MG63 (cell line): ENCODE results near the gene MARK3. TPM values are rescaled to one million over a fixed set of nuclear protein-coding genes. Genes with fewer than 3 reads are reported as not detected.
A peak's percentile ranks its signal among the peaks of the same experiment; 100 is the strongest.
"Not testable (repeated sequence)": the region's sequence is repeated elsewhere in the genome, so short reads cannot be mapped to it uniquely, and the experiment has no call there.

Source experiments
- DNase-seq: peaks from one replicate; pipeline ENCODE4 v3.0.0-alpha.2; 2020
- H3K27me3 ChIP-seq: fragments of 250-450 bp; sonication (Bioruptor Pico); 2 replicates; pipeline ENCODE4 v1.5.1; 2020; ENCODE audit warnings: mild to moderate bottlenecking, moderate library complexity
- H3K36me3 ChIP-seq: fragments of 250-450 bp; sonication (Bioruptor Pico); 2 replicates; pipeline ENCODE4 v1.5.1; 2020; ENCODE audit warnings: mild to moderate bottlenecking, moderate library complexity
- H3K4me3 ChIP-seq: fragments of 250-450 bp; sonication (Bioruptor Pico); 2 replicates; pipeline ENCODE4 v1.5.1; 2020; ENCODE audit warnings: mild to moderate bottlenecking, moderate library complexity
- H3K9me3 ChIP-seq: fragments of 250-450 bp; sonication (Bioruptor Pico); 2 replicates; pipeline ENCODE4 v1.5.1; 2020; ENCODE audit warnings: mild to moderate bottlenecking, moderate library complexity
- total RNA-seq: library from RNA; depleted of rRNA; stranded (reverse); fragments of >200 nt; shearing (Covaris generic); gene quantifications from 2 replicates; pipeline ENCODE4 v1.2.3, GENCODE V29; 2014; ENCODE audit warnings: low replicate concordance

MARK3 gene
- total RNA-seq, 1 experiment from 2014 or later = 31.6 TPM

GRCh38 chr14:103356024-103356682 lies 29.1 kb upstream of the MARK3 start:
- no peak for DNase-seq
- Histone ChIP-seq H3K9me3 (no peaks in the 10 kb centered on the region), H3K36me3 (no peaks in the 10 kb centered on the region), H3K4me3 (no peak overlapping the region), H3K27me3 (no peaks in the 10 kb centered on the region)

GRCh38 chr14:103357552-103357951 lies 27.7 kb upstream of the MARK3 start:
- not testable (repeated sequence) for H3K9me3 ChIP-seq, H3K27me3 ChIP-seq, DNase-seq, H3K36me3 ChIP-seq, H3K4me3 ChIP-seq

GRCh38 chr14:103360548-103360947 lies 24.7 kb upstream of the MARK3 start:
- H3K36me3 ChIP-seq = no peaks in the 10 kb centered on the region
- H3K4me3 ChIP-seq = no peak overlapping the region
- H3K9me3 ChIP-seq = peaks cover 12% of the 10 kb centered on the region
- no peak for DNase-seq
- no peaks in the 10 kb centered on the region for H3K27me3 ChIP-seq

- DNase-seq = peak; percentile 23
- no peak overlapping the region for H3K4me3 ChIP-seq
- peaks cover 12% of the 10 kb centered on the region for H3K9me3 ChIP-seq
Observed at GRCh38 chr14:103361867-103362266, 23.3 kb upstream of the MARK3 start.

GRCh38 chr14:103362780-103363179 lies 22.4 kb upstream of the MARK3 start:
- Histone ChIP-seq H3K4me3 (no peak overlapping the region), H3K9me3 (peaks cover 12% of the 10 kb centered on the region), H3K27me3 (no peaks in the 10 kb centered on the region), H3K36me3 (no peaks in the 10 kb centered on the region)
- no peak for DNase-seq

More at GRCh38 chr14:103361867-103362266, 23.3 kb upstream of the MARK3 start:
- Histone ChIP-seq H3K27me3 (no peaks in the 10 kb centered on the region), H3K36me3 (no peaks in the 10 kb centered on the region)

GRCh38 chr14:103366741-103367140 lies 18.5 kb upstream of the MARK3 start:
- no peak for DNase-seq
- Histone ChIP-seq H3K36me3 (no peaks in the 10 kb centered on the region), H3K9me3 (peaks cover 12% of the 10 kb centered on the region), H3K4me3 (no peak overlapping the region), H3K27me3 (no peaks in the 10 kb centered on the region)

- DNase-seq = no peak
Observed at GRCh38 chr14:103367995-103368394, 17.2 kb upstream of the MARK3 start.

GRCh38 chr14:103370087-103370486 lies 15.1 kb upstream of the MARK3 start:
- DNase-seq = no peak
- H3K36me3 ChIP-seq = no peaks in the 10 kb centered on the region
- H3K9me3 ChIP-seq = no peaks in the 10 kb centered on the region
- H3K27me3 ChIP-seq = no peaks in the 10 kb centered on the region
- no peak overlapping the region for H3K4me3 ChIP-seq

More at GRCh38 chr14:103367995-103368394, 17.2 kb upstream of the MARK3 start:
- Histone ChIP-seq H3K4me3 (no peak overlapping the region), H3K36me3 (no peaks in the 10 kb centered on the region), H3K9me3 (no peaks in the 10 kb centered on the region), H3K27me3 (no peaks in the 10 kb centered on the region)

- Histone ChIP-seq H3K4me3 (no peak overlapping the region), H3K27me3 (no peaks in the 10 kb centered on the region), H3K36me3 (no peaks in the 10 kb centered on the region), H3K9me3 (no peaks in the 10 kb centered on the region)
- no peak for DNase-seq
Observed at GRCh38 chr14:103372017-103372416, 13.2 kb upstream of the MARK3 start.

GRCh38 chr14:103372552-103373304 lies 12.5 kb upstream of the MARK3 start:
- Histone ChIP-seq H3K4me3 (no peak overlapping the region), H3K9me3 (no peaks in the 10 kb centered on the region), H3K27me3 (no peaks in the 10 kb centered on the region), H3K36me3 (no peaks in the 10 kb centered on the region)
- peak; percentile 91 for DNase-seq

GRCh38 chr14:103374121-103374520 lies 11.1 kb upstream of the MARK3 start:
- no peaks in the 10 kb centered on the region for H3K36me3 ChIP-seq
- H3K9me3 ChIP-seq = no peaks in the 10 kb centered on the region
- H3K27me3 ChIP-seq = no peaks in the 10 kb centered on the region
- DNase-seq = no peak
- no peak overlapping the region for H3K4me3 ChIP-seq

GRCh38 chr14:103377522-103378037 lies 7.6 kb upstream of the MARK3 start:
- DNase-seq = no peak
- H3K36me3 ChIP-seq = no peaks in the 10 kb centered on the region
- H3K4me3 ChIP-seq = no peak overlapping the region
- no peaks in the 10 kb centered on the region for H3K9me3 ChIP-seq
- H3K27me3 ChIP-seq = no peaks in the 10 kb centered on the region

- Histone ChIP-seq H3K4me3 (no peak overlapping the region), H3K9me3 (no peaks in the 10 kb centered on the region), H3K27me3 (no peaks in the 10 kb centered on the region), H3K36me3 (no peaks in the 10 kb centered on the region)
- DNase-seq = no peak
Observed at GRCh38 chr14:103378038-103378854, 7.0 kb upstream of the MARK3 start.

- Histone ChIP-seq H3K36me3 (no peaks in the 10 kb centered on the region), H3K27me3 (no peaks in the 10 kb centered on the region), H3K4me3 (no peak overlapping the region), H3K9me3 (no peaks in the 10 kb centered on the region)
- DNase-seq = no peak
Observed at GRCh38 chr14:103380719-103381377, 4.4 kb upstream of the MARK3 start.

- Histone ChIP-seq H3K27me3 (no peaks in the 10 kb centered on the region), H3K9me3 (no peaks in the 10 kb centered on the region), H3K4me3 (no peak overlapping the region), H3K36me3 (no peaks in the 10 kb centered on the region; the same call in 1 of the 2 replicates)
- no peak for DNase-seq
Observed at GRCh38 chr14:103382376-103382775, 2.8 kb upstream of the MARK3 start.

- no peaks in the 10 kb centered on the region for H3K27me3 ChIP-seq
- DNase-seq = no peak
- H3K9me3 ChIP-seq = no peaks in the 10 kb centered on the region
- no peaks in the 10 kb centered on the region; the same call in 1 of the 2 replicates for H3K36me3 ChIP-seq
- H3K4me3 ChIP-seq = peak overlapping the region; percentile 85
Observed at GRCh38 chr14:103384450-103385151, 614 bp upstream of the MARK3 start.
